WTC11 (cell line): ENCODE results near the gene LDHD. TPM values are rescaled to one million over a fixed set of nuclear protein-coding genes. Genes with fewer than 3 reads are reported as not detected.

Source experiments
- ELF4 ChIP-seq: sonication (generic); formaldehyde crosslinking; IDR thresholded peaks from 2 replicates; pipeline ENCODE4 v1.8.1; 2022; ENCODE audit warnings: low read depth, mild to moderate bottlenecking, moderate library complexity, missing genetic modification reagents
- FOXJ3 ChIP-seq: sonication (generic); formaldehyde crosslinking; IDR thresholded peaks from 2 replicates; pipeline ENCODE4 v1.9.0; 2021; ENCODE audit warnings: missing genetic modification reagents, mild to moderate bottlenecking, borderline replicate concordance
- GRHL2 ChIP-seq: fragments of 250-450 bp; sonication (Bioruptor Pico); IDR thresholded peaks from 2 replicates; pipeline ENCODE4 v1.8.0; 2022; ENCODE audit warnings: mild to moderate bottlenecking, moderate library complexity; ENCODE audit not compliant: insufficient replicate concordance, severe bottlenecking
- IRF2 ChIP-seq: sonication (generic); formaldehyde crosslinking; IDR thresholded peaks from 2 replicates; pipeline ENCODE4 v1.8.0; 2022; ENCODE audit warnings: low read depth, missing genetic modification reagents, borderline replicate concordance
- KAT7 ChIP-seq: sonication (generic); formaldehyde crosslinking; IDR thresholded peaks from 2 replicates; pipeline ENCODE4 v1.8.1; 2023; ENCODE audit warnings: missing genetic modification reagents, mild to moderate bottlenecking, borderline replicate concordance
- MYBL2 ChIP-seq: sonication (generic); formaldehyde crosslinking; IDR thresholded peaks from 2 replicates; pipeline ENCODE4 v1.8.1; 2023; ENCODE audit warnings: mild to moderate bottlenecking, moderate library complexity, missing genetic modification reagents
- NR1H2 ChIP-seq: sonication (generic); formaldehyde crosslinking; IDR thresholded peaks from 2 replicates; pipeline ENCODE4 v1.9.0; 2021; ENCODE audit warnings: mild to moderate bottlenecking, moderate library complexity, missing genetic modification reagents
- TEAD4 ChIP-seq: sonication (generic); formaldehyde crosslinking; IDR thresholded peaks from 2 replicates; pipeline ENCODE4 v1.8.0; 2022; ENCODE audit warnings: mild to moderate bottlenecking, missing genetic modification reagents
- ZBTB21 ChIP-seq: sonication (generic); formaldehyde crosslinking; IDR thresholded peaks from 2 replicates; pipeline ENCODE4 v1.8.1; 2023; ENCODE audit warnings: mild to moderate bottlenecking, missing genetic modification reagents, borderline replicate concordance
- ZNF121 ChIP-seq: sonication (generic); formaldehyde crosslinking; IDR thresholded peaks from 2 replicates; pipeline ENCODE4 v1.8.0; 2023; ENCODE audit warnings: missing genetic modification reagents
- ZNF138 ChIP-seq: sonication (generic); formaldehyde crosslinking; conservative IDR thresholded peaks from 2 replicates; pipeline ENCODE4 v1.8.1; 2022; ENCODE audit warnings: mild to moderate bottlenecking, moderate library complexity, missing genetic modification reagents
- ZNF219 ChIP-seq: sonication (generic); formaldehyde crosslinking; IDR thresholded peaks from 2 replicates; pipeline ENCODE4 v1.8.0; 2023; ENCODE audit warnings: missing genetic modification reagents, mild to moderate bottlenecking, borderline replicate concordance
- ZNF396 ChIP-seq: fragments of 250-450 bp; sonication (Bioruptor Pico); IDR thresholded peaks from 2 replicates; pipeline ENCODE4 v1.8.0; 2021; ENCODE audit warnings: mild to moderate bottlenecking, moderate library complexity, borderline replicate concordance
- ZNF416 ChIP-seq: fragments of 250-450 bp; sonication (Bioruptor Pico); IDR thresholded peaks from 2 replicates; pipeline ENCODE4 v1.9.0; 2021; ENCODE audit warnings: mild to moderate bottlenecking, inconsistent platforms
- total RNA-seq: library from RNA; stranded (reverse); gene quantifications from 3 replicates; pipeline ENCODE4 v1.2.3, GENCODE V29; 2021
- TF ChIP-seq, protein P1 (sequence below): fragments of 250-450 bp; sonication (Bioruptor Pico); IDR thresholded peaks from 2 replicates; pipeline ENCODE4 v1.9.0; 2021; ENCODE audit warnings: mild to moderate bottlenecking
- TF ChIP-seq, protein P2 (sequence below): sonication (generic); formaldehyde crosslinking; IDR thresholded peaks from 2 replicates; pipeline ENCODE4 v1.8.1; 2023; ENCODE audit warnings: mild to moderate bottlenecking, missing genetic modification reagents, borderline replicate concordance
- TF ChIP-seq, protein P3 (sequence below): sonication (generic); formaldehyde crosslinking; IDR thresholded peaks from 2 replicates; pipeline ENCODE4 v1.8.0; 2022; ENCODE audit warnings: mild to moderate bottlenecking, missing genetic modification reagents
- TF ChIP-seq, protein P4 (sequence below): fragments of 200-600 bp; IDR thresholded peaks from 2 replicates; pipeline ENCODE4 v1.8.0; 2022; ENCODE audit warnings: antibody characterized with exemption
- TF ChIP-seq, protein P5 (sequence below): fragments of 250-450 bp; sonication (Bioruptor Pico); conservative IDR thresholded peaks from 2 replicates; pipeline ENCODE4 v1.9.0; 2021; ENCODE audit warnings: mild to moderate bottlenecking
- TF ChIP-seq, protein P6 (sequence below): sonication (generic); formaldehyde crosslinking; conservative IDR thresholded peaks from 2 replicates; pipeline ENCODE4 v1.8.1; 2023; ENCODE audit warnings: mild to moderate bottlenecking, low read depth, missing genetic modification reagents, moderate library complexity
- TF ChIP-seq, protein P7 (sequence below): sonication (generic); formaldehyde crosslinking; IDR thresholded peaks from 2 replicates; pipeline ENCODE4 v1.8.0; 2023; ENCODE audit warnings: missing genetic modification reagents
- TF ChIP-seq, protein P8 (sequence below): sonication (generic); formaldehyde crosslinking; IDR thresholded peaks from 2 replicates; pipeline ENCODE4 v1.8.0; 2022; ENCODE audit warnings: mild to moderate bottlenecking, missing genetic modification reagents

The LDHD gene
- total RNA-seq, 1 experiment from 2014 or later: 12.3 TPM

DNA sequence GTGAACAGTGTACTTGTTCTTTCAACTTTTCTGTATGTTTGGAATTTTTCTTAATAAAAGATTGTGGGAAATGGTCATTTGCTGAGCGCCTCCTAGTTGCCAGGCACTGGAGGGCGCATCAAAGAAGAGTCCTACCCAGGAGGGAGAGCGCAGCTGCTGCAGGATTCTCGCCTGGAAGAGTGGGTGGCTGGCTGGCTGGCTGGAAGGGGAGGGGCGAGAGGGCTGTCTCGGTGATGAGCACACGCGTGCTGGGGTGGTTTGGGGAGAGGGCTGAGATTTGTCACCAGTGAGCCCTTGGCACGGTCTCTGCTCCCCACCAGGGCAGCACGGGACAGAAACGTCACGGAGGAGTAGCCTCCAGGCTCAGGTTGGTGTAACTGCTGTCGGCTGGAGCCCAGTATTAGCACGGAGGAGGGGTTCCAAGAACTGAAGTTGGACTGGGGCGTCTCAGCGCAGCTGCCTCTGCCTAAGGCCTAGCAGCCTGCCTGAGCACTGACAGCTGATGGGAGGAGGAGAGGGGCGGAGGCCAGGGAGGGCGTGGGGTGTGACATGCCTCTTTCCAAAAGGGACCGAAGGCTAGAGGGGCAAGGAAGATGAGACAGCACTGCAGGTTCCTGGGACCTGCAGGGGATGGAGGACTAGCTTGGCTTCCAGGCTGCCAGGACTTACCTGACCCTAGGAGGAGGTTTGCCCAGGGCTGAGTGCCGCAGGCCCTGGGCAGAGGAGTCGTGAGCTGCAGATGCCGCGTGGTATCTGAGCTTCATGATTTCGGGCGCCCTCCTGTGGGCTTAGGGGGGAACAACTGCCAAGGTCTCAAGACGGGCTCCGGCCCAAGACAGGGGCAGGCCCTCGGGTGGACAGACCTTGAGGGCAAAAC, 5.7 kb downstream of the LDHD start (continued):
- TF ChIP-seq FOXJ3 (CRISPR knock-in tag) (no peak), ZNF138 (no peak), ZBTB21 (CRISPR knock-in tag) (0 out of 2 replicates have a peak, but pooled peaks have one; percentile 10), IRF2 (CRISPR knock-in tag) (no peak), TEAD4 (CRISPR knock-in tag) (no peak), KAT7 (CRISPR knock-in tag) (no peak), ELF4 (CRISPR knock-in tag) (no peak), ZNF396 (CRISPR knock-in tag) (no peak), NR1H2 (CRISPR knock-in tag) (no peak), ZNF219 (no peak), MYBL2 (CRISPR knock-in tag) (no peak), GRHL2 (no peak), ZNF416 (CRISPR knock-in tag) (no peak), ZNF121 (CRISPR knock-in tag) (no peak)
- TF ChIP-seq, protein P1, sequence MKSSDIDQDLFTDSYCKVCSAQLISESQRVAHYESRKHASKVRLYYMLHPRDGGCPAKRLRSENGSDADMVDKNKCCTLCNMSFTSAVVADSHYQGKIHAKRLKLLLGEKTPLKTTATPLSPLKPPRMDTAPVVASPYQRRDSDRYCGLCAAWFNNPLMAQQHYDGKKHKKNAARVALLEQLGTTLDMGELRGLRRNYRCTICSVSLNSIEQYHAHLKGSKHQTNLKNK: no peak
- TF ChIP-seq, protein P2, sequence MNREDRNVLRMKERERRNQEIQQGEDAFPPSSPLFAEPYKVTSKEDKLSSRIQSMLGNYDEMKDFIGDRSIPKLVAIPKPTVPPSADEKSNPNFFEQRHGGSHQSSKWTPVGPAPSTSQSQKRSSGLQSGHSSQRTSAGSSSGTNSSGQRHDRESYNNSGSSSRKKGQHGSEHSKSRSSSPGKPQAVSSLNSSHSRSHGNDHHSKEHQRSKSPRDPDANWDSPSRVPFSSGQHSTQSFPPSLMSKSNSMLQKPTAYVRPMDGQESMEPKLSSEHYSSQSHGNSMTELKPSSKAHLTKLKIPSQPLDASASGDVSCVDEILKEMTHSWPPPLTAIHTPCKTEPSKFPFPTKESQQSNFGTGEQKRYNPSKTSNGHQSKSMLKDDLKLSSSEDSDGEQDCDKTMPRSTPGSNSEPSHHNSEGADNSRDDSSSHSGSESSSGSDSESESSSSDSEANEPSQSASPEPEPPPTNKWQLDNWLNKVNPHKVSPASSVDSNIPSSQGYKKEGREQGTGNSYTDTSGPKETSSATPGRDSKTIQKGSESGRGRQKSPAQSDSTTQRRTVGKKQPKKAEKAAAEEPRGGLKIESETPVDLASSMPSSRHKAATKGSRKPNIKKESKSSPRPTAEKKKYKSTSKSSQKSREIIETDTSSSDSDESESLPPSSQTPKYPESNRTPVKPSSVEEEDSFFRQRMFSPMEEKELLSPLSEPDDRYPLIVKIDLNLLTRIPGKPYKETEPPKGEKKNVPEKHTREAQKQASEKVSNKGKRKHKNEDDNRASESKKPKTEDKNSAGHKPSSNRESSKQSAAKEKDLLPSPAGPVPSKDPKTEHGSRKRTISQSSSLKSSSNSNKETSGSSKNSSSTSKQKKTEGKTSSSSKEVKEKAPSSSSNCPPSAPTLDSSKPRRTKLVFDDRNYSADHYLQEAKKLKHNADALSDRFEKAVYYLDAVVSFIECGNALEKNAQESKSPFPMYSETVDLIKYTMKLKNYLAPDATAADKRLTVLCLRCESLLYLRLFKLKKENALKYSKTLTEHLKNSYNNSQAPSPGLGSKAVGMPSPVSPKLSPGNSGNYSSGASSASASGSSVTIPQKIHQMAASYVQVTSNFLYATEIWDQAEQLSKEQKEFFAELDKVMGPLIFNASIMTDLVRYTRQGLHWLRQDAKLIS: no peak
- TF ChIP-seq, protein P3, sequence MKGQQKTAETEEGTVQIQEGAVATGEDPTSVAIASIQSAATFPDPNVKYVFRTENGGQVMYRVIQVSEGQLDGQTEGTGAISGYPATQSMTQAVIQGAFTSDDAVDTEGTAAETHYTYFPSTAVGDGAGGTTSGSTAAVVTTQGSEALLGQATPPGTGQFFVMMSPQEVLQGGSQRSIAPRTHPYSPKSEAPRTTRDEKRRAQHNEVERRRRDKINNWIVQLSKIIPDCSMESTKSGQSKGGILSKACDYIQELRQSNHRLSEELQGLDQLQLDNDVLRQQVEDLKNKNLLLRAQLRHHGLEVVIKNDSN (CRISPR knock-in tag): peak; percentile 56; the same call in 1 of the 2 replicates
- TF ChIP-seq, protein P4, sequence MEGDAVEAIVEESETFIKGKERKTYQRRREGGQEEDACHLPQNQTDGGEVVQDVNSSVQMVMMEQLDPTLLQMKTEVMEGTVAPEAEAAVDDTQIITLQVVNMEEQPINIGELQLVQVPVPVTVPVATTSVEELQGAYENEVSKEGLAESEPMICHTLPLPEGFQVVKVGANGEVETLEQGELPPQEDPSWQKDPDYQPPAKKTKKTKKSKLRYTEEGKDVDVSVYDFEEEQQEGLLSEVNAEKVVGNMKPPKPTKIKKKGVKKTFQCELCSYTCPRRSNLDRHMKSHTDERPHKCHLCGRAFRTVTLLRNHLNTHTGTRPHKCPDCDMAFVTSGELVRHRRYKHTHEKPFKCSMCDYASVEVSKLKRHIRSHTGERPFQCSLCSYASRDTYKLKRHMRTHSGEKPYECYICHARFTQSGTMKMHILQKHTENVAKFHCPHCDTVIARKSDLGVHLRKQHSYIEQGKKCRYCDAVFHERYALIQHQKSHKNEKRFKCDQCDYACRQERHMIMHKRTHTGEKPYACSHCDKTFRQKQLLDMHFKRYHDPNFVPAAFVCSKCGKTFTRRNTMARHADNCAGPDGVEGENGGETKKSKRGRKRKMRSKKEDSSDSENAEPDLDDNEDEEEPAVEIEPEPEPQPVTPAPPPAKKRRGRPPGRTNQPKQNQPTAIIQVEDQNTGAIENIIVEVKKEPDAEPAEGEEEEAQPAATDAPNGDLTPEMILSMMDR: peak; percentile 80
- TF ChIP-seq, protein P5, sequence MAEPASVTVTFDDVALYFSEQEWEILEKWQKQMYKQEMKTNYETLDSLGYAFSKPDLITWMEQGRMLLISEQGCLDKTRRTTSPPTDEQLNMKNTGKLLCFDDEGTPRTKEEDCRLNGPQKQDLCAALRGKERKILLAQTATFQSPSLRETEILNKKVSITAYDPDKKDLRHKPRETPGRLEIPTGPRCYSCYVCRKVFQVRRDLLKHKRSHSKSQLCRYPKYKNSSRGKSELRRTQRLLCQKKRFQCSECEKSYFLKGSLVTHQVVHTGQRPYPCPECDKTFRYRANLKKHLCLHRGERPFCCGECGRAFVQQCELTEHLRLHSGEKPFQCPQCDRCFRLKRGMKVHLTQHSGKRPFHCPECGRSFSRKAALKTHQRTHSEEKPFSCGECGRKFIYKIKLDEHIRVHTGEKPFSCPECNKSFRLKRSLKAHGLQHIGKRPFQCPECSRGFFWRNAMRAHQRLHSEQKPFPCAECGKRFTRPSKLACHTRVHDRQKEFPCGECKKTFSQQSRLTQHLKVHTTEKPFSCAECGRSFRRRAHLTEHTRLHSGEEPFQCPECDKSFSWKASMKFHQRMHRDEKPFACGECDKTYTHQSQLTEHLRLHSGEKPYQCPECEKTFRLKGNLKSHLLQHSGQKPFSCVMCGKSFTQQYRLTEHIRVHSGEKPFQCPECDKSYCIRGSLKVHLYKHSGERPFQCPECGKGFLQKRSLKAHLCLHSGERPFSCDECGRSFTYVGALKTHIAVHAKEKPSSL (CRISPR knock-in tag): no peak
- TF ChIP-seq, protein P6, sequence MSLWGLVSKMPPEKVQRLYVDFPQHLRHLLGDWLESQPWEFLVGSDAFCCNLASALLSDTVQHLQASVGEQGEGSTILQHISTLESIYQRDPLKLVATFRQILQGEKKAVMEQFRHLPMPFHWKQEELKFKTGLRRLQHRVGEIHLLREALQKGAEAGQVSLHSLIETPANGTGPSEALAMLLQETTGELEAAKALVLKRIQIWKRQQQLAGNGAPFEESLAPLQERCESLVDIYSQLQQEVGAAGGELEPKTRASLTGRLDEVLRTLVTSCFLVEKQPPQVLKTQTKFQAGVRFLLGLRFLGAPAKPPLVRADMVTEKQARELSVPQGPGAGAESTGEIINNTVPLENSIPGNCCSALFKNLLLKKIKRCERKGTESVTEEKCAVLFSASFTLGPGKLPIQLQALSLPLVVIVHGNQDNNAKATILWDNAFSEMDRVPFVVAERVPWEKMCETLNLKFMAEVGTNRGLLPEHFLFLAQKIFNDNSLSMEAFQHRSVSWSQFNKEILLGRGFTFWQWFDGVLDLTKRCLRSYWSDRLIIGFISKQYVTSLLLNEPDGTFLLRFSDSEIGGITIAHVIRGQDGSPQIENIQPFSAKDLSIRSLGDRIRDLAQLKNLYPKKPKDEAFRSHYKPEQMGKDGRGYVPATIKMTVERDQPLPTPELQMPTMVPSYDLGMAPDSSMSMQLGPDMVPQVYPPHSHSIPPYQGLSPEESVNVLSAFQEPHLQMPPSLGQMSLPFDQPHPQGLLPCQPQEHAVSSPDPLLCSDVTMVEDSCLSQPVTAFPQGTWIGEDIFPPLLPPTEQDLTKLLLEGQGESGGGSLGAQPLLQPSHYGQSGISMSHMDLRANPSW (CRISPR knock-in tag): no peak
- TF ChIP-seq, protein P7, sequence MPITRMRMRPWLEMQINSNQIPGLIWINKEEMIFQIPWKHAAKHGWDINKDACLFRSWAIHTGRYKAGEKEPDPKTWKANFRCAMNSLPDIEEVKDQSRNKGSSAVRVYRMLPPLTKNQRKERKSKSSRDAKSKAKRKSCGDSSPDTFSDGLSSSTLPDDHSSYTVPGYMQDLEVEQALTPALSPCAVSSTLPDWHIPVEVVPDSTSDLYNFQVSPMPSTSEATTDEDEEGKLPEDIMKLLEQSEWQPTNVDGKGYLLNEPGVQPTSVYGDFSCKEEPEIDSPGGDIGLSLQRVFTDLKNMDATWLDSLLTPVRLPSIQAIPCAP (CRISPR knock-in tag): 0 out of 2 replicates have a peak, but pooled peaks have one; percentile 32
- TF ChIP-seq, protein P8, sequence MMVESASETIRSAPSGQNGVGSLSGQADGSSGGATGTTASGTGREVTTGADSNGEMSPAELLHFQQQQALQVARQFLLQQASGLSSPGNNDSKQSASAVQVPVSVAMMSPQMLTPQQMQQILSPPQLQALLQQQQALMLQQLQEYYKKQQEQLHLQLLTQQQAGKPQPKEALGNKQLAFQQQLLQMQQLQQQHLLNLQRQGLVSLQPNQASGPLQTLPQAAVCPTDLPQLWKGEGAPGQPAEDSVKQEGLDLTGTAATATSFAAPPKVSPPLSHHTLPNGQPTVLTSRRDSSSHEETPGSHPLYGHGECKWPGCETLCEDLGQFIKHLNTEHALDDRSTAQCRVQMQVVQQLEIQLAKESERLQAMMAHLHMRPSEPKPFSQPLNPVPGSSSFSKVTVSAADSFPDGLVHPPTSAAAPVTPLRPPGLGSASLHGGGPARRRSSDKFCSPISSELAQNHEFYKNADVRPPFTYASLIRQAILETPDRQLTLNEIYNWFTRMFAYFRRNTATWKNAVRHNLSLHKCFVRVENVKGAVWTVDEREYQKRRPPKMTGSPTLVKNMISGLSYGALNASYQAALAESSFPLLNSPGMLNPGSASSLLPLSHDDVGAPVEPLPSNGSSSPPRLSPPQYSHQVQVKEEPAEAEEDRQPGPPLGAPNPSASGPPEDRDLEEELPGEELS (CRISPR knock-in tag): no peak
